ENCODE results near the gene PIK3R5. TPM values are rescaled to one million over a fixed set of nuclear protein-coding genes. Genes with fewer than 3 reads are reported as not detected.

PIK3R5 gene
- total RNA-seq, 1 experiment from 2014 or later = 2.5 TPM

- Histone ChIP-seq H3K9me3 (ENCODE audit: control insufficient read depth in 1 of 2, insufficient read depth in 1 of 2, low read depth in 1 of 2, low read length in 2 of 2) (no peaks in the 10 kb centered on the region), H3K4me3 (replicated peaks in 1 of 2; ENCODE audit: low read depth in 1 of 2, low read length in 2 of 2) (no peak overlapping the region), H4K20me1 (ENCODE audit: insufficient read depth) (no peaks in the 10 kb centered on the region), H3K9ac (ENCODE audit: low read length) (no peak overlapping the region), H3K27ac (ENCODE audit: low read depth, low read length) (no peak overlapping the region), H3K79me2 (ENCODE audit: insufficient read depth, low read length) (no peaks in the 10 kb centered on the region), H3K27me3 (ENCODE audit: insufficient read depth, low read length) (no peaks in the 10 kb centered on the region), H3K4me2 (ENCODE audit: low read length) (no peak overlapping the region), H3K4me1 (ENCODE audit: control insufficient read depth in 1 of 2, insufficient read depth in 2 of 2, low read length in 2 of 2) (no peaks in the 10 kb centered on the region), H2AFZ (ENCODE audit: low read depth, low read length, poor library complexity, severe bottlenecking) (no peak overlapping the region), H3K9me2 (ENCODE audit: insufficient read depth) (no peaks in the 10 kb centered on the region), H3K36me3 (ENCODE audit: control insufficient read depth in 1 of 2, insufficient read depth in 2 of 2, low read length in 2 of 2) (no peaks in the 10 kb centered on the region)
- ChIA-PET POLR2A (no interaction called here), CTCF (no interaction called here), RAD21 (ENCODE audit: low non-redundant PET in 1 of 2, low total read pairs in 2 of 2, uncharacterized antibody in 2 of 2, unreplicated experiment in 2 of 2) (no interaction called here)
- intact Hi-C loops (cut with micrococcal nuclease) = no loop called here
- TF ChIP-seq SRF (IDR thresholded peaks at IDR 0.05; ENCODE audit: low read depth) (no peak), SIN3A (IDR thresholded peaks at IDR 0.05; ENCODE audit: low read depth) (no peak), JUND (IDR thresholded peaks at IDR 0.05) (no peak), CEBPB (IDR thresholded peaks at IDR 0.05; ENCODE audit: low read depth) (no peak), POLR2AphosphoS5 (IDR thresholded peaks at IDR 0.05; ENCODE audit: low read depth, low read length) (no peak), ATF3 (IDR thresholded peaks at IDR 0.05) (no peak), TCF7L2 (IDR thresholded peaks at IDR 0.05; ENCODE audit: borderline replicate concordance, extremely low read depth, insufficient read depth, insufficient read length) (no peak), REST (IDR thresholded peaks at IDR 0.05; ENCODE audit: low read depth) (no peak), POLR2A (IDR thresholded peaks at IDR 0.05; ENCODE audit: borderline replicate concordance, extremely low read depth, insufficient read depth, insufficient read length) (no peak), EGR1 (IDR thresholded peaks at IDR 0.05; ENCODE audit: low read depth) (no peak), RAD21 (IDR thresholded peaks at IDR 0.05; ENCODE audit: low read depth) (no peak)
- ATAC-seq = no peak
- DNase-seq (ENCODE audit: low read depth, low spot score) = no peak
- BruUV-seq (replicated peaks) = no TSS peak
These were observed 2.4 kb upstream of the PIK3R5 start for GRCh38 chr17:8967861-8968260.

All from HCT116 (cell line).